Esophagus squamous epithelium (tissue), 4 donors: ENCODE data around the gene MYH14.

Source experiments
- POLR2A ChIP-seq, 4 donors: fragments of 450-650 bp; IDR thresholded peaks; one replicate each; pipeline ENCODE4 v1.6.1; 2017; ENCODE audit warnings: antibody characterized with exemption in 4 of 4, mild to moderate bottlenecking in 4 of 4, moderate library complexity in 3 of 4
- TF ChIP-seq, protein P1 (sequence below), 6 experiments: fragments of 450-650 bp in 4 of 6; fragments of 200-600 bp in 2 of 6; sonication (generic) in 2 of 6; IDR thresholded peaks; one replicate each; pipeline ENCODE4 v1.5.1; 2016 to 2019; ENCODE audit warnings: antibody characterized with exemption in 6 of 6, mild to moderate bottlenecking in 4 of 6, moderate library complexity in 4 of 6

DNA sequence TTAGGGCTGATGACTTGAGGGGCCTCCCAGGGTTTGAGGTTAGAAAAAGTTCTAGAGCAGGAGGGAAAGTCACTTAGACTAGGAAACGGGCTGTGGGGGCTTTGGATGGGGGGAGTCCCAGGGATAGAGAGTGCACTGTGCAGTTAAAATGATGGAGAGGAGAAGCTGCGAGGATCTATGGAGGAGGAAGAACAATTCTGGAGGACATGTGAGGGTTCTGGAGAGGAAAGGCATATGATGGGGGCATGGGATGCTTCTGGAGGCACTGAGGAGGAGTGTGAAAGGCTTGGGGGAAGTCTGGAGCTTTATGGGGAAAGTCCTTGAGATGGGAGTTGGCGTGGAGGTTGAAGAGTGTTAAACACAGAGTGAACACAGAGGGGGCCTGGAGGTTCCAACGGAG is 123.6 kb downstream of the MYH14 start:
- TF ChIP-seq POLR2A (IDR thresholded peaks at IDR 0.05), result no peak
- TF ChIP-seq, protein P1, sequence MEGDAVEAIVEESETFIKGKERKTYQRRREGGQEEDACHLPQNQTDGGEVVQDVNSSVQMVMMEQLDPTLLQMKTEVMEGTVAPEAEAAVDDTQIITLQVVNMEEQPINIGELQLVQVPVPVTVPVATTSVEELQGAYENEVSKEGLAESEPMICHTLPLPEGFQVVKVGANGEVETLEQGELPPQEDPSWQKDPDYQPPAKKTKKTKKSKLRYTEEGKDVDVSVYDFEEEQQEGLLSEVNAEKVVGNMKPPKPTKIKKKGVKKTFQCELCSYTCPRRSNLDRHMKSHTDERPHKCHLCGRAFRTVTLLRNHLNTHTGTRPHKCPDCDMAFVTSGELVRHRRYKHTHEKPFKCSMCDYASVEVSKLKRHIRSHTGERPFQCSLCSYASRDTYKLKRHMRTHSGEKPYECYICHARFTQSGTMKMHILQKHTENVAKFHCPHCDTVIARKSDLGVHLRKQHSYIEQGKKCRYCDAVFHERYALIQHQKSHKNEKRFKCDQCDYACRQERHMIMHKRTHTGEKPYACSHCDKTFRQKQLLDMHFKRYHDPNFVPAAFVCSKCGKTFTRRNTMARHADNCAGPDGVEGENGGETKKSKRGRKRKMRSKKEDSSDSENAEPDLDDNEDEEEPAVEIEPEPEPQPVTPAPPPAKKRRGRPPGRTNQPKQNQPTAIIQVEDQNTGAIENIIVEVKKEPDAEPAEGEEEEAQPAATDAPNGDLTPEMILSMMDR (IDR thresholded peaks at IDR 0.05), result no peak
